GM21529 (cell line): ENCODE measurements around the gene FBXL7.

Source experiments
- ATAC-seq: cut with Tn5 transposase; IDR thresholded peaks from one replicate; pipeline ENCODE4 v1.9.1; 2021; ENCODE audit not compliant: unreplicated experiment

Gene FBXL7

DNA sequence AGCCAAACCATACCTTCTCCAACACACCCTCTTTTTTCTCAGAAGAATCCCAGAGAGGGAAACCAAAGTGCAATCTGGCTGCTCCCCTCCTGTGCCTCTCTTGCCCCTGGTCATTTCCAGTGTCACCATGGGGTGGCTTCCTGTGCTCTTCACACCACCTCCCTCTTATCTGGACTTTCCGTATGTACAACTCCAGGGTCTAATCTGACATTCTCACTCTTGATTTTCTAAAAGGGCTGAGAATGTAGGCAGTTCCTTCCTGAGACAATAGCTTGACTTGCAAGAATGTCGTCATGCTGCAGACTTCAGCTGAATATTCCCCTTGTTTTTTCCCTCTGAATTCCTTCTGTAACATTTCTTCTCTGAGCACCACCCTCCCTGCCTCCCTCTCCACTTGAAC, 110.2 kb downstream of the FBXL7 start:
- ATAC-seq: no peak

DNA sequence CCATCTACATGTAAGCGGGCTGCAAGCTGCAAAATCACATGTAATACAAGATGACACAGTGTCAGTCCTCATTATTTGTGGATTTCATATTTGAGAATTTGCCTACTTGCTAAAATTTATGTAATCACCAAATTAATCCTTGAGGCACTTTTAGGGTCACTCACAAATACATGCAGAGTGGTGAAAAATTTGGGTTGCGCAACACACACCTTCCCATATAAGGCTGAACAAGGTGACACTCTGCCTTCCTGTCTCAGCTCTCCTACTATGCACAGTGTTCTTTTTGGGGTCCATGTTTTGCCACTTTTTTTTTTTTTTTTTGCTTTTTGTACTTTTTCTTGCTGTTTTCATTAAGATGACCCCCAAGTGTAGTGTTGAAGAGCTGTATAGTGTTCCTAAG, 111.0 kb downstream of the FBXL7 start:
- ATAC-seq: no peak

DNA sequence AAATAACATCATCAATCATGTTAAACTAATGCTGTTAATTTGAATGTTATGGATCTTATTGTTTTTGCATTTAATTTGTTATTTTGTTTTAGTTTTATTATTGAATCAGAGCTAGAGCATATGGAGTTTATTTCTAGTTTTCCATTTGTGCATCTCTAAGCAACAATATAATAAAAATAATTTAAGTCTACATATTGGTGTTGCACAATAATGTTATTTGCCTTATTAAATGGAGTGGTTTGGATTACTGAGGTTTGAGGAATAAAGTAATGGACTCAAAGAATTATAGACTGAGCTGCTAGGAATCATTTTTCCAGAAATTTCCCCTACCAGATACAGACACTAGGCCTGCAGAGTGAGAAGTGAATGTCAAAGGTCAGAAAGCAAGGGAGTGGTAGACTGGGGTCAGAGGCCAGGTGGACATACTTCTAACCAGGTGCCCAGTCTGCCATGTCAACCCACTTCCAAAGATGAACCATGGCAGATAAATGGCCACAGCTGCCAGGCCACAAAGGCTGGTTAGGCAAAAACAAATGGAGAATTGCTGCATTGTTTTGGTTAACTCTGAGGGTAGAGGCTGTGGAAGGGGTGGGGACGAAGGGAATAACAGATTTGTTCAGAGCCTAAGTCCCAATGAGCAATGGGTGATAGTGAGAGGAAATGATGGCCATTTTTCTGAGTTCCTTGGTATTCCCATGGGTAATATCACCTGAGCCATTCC, 113.1 kb downstream of the FBXL7 start:
- no peak for ATAC-seq

DNA sequence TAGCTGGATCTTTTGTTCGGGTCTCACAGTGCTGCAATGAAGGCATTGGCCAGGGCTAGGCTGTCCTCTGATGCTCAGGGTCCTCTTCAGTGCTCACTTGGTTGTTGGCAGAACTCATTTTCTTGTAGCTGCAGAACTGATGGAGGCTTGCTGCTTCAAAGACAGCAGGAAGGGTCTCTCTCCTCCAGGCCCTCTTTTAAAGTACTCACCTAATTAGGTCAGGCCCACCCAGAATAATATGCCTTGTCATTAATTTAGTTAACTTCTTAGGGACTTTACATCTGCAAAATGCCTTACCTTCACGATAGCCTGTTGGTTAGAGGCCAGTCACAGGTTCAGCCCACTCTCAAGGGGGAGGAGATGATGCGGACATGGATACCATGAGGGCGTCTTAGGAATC, 114.7 kb downstream of the FBXL7 start:
- ATAC-seq: no peak

DNA sequence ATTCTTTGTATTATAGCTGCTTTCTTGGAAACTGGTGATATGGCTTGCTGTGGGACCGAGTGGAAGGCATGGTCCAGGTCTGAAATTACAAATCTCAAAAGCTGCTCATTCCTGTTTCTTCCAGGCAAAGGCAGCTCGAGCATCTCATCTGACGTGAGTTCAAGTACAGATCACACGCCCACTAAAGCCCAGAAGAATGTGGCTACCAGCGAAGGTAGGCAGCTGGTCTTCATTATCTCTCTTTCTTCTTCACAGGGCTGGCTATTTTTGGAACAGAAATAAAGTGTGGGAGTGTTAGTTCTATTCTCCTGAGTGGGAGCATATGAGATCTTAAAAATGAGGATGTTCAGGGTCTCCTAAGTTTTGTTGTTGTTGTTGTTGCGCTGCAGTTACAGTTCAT, 115.9 kb downstream of the FBXL7 start:
- ATAC-seq: no peak

DNA sequence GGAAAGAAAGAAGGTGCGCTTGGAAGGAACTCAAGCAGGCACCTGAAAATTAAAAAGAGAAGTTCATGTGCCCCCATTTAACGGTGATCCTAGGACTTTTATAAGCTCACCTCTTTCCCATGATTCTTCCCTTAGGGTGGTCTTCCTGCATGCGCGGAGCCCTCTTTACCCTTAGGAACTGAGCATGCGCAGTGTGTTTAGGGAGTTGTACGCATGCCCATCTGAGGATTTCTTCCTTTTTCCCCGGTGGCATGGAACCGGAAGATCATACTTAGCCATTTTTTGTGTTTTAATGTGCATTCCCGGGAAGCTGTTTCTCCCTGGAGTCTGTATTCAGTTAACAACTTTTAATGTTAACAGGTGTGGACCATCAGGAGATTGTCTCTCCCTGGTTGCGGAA, 119.0 kb downstream of the FBXL7 start:
- ATAC-seq: no peak

DNA sequence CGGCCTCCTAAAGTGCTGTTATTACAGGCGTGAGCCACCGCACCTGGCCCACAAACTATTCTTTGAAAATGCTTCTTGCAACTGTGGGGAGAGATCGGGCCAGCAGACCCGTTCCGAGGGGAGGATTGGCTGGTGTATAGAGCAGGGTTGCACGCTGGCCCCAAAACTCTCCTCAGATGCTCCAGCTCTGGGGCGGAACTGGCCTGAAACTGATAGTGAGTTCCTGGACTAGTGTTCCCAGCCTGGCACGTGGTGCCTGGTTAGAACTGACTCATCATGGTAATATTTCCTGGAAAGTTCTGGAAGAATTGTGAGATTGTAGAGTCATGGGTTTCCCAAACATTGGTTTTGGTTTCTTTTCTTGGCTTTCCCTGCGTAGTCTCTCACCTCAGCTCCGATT, 120.5 kb downstream of the FBXL7 start:
- ATAC-seq: no peak

DNA sequence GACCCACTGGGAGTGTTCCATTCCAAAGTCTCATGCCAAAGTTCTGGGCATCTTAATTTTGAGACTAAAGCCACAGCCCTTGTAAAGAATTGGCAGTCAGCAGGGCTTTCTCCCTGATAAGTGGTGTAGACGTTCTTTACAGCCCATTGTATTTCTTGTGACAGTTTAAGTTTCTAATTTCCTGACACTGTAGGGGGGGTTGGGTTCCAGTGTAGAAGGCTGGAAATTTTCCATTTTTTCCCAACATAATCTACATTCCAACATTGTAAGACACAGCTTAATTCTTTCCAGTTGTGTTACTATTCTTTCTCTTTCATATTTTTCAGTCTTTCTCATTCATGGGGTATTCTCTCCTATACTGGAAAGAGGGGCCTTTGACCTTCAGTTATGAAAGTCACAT, 121.1 kb downstream of the FBXL7 start:
- no peak for ATAC-seq

DNA sequence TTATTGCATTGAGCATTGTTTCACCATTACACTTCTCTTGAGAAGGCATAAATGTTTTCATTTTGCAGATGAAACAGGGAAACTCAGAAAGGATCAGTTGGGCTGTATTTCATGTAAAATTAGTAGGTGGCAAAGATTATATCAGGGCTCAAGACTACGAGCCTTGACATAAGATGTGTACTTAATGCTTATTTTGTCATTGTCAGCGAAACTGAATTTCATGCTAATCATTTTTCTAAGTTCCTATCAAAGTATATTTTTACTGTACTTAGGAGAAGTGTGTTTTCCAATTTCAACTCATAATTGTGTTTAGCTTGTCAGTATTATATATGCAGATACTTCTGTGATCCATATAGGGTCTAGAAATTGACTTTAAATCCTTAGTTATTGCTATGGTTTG, 123.8 kb downstream of the FBXL7 start:
- no peak for ATAC-seq

DNA sequence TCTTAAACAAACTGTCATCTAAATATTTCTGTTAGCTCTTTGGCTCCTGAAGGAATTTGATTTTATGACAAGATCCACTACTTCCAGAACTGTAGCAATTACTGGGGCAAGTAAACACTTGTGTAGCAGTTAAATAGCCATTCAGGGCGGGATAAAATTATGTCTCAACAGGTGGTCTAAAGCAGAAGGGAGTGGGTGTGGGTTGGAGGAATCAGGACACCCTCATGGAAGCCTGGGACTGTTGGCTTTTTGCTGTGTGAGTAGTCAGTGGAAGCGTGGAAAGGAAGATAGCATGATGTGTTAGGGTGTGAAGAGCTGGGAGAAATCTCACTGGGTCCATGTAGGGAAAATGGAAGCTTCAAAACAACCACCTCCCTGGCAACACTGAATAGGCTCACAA, 127.1 kb downstream of the FBXL7 start:
- no peak for ATAC-seq

DNA sequence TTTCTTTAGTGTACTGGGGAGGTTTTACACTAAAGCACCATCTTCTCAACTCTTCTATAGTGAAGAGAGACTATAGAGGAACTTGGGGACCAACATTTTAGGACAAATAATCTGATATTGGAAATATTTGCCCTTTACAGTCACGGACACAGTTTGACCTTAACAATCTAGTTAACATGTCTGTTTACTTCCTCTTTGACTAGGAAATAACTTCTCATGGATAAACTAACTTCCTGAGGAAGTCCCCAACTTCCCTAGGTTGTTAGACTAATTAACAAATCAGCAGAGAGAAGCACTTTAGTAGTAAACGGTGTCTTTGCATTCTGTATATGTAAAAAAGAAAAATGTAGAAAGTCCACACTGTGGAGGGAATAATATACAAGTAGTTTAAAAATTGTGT, 127.7 kb downstream of the FBXL7 start:
- no peak for ATAC-seq

DNA sequence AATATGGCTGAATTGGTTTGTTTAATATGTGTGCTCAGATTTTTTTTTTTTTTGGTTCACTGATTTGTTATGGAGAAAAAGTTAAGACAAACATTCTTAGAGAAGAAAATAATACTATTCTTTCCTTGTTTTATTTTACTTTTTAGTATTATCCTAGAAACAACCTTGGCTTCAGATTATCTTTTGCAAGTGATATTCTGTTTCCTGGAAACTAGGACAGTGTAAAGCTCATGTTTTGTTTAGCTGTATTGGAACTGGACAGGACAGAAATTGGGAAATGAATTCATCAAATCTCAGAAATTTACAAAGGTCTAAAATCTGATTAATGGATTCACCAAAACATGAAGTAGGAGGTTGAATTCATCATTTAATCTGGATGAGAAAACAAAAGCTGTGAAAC, 130.5 kb downstream of the FBXL7 start:
- no peak for ATAC-seq

DNA sequence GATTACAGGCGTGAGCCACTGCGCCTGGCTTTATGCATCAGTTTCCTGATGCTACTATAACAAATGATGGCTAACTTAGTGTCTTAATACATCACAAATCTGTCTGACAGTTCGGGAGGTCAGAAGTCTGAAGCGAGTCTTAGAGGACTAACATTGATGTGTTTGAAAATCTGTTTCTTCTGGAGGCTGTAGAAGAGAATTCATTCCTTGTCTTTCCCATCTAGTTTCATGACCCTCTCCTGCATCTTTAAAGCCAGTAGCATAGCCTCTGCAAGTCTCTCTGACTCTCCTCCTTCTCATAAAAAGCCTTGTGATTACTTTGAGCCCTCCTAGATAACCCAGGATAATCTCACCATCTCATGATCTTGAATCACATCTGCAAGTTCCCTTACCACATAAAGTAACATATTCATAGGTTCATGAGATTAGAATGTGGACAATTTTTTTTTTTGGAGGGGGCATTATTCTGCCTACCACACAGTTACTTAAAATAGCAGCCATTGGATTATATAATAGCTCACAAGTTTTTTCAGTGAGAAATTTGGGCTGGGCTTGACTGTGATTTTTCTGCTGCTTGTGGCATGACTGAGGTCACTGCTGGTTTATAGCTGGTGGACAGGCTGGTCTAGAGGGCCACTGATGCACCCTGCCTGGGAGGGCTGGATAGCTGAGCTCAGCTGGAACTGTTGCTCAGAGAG, 134.8 kb downstream of the FBXL7 start:
- ATAC-seq: no peak

DNA sequence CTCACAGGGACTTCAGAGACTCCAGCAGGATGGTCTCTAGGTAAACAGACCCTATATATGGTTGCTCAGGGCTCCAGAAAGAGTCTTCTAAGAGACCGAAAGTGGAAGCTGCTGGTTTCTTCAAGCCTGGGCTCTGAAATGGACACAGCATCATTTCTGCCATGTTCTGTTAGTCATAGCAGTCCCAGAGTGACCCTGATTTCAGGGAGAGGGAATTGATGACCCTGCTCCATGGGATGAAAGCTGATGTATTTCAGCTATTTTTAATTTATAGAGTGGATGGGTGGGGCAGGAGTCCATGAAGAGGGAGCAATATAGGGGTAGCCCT, 135.3 kb downstream of the FBXL7 start:
- ATAC-seq: no peak

DNA sequence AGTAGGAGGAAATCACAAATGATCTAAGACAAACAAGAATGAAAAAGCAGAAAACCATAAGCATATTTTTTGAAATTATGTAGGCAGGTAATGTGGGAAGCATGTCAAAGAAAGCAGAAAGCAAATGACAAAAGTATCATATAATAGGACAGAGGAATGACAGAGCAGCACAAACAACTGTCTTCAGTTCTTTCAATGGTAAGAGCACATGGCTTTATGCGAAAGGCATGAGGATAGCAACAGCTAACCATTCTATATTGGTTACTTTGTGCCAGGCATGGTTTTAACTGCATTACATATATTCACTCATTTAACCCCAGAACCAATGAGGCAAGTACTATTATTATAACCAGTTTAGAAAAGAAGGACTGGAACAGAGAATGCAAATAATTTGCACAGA, 137.4 kb downstream of the FBXL7 start:
- ATAC-seq: no peak

DNA sequence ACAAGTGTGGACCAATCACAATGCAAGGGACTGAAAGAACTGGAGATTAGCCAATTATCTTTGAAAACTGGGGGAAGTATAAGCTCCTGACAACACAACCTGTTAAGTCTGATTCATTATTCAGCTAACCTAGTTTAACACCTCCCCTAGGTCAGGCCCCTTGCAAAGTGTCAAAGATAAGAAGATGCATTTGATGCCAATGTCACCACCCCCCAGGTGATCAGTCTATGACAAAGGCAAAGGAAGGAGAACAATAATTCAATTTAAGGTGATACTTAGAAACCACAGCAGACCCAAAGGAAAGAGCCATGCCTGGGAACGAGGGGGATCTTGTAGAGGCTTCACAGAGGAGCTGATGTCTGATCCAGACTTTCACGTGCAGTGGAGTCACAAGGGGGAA, 137.9 kb downstream of the FBXL7 start:
- no peak for ATAC-seq

DNA sequence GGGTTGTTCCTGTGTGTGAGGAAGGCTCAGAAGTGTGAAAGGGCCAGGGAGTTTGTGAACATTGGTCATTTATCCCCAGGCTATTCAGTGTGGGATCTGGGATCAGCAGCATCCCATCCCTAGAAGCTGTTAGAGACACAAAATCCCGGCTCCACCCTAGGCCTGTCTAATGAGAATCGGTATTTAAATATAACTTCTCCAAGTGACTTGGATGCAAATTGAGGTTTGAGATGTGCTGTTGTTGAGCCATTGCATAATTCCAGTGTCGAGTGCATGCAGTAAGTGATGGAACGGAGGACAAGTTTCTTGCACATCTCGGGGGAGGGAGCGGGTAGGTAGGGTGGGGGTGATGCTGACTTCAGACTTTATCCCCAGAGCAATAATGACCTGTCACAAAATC, 138.3 kb downstream of the FBXL7 start:
- no peak for ATAC-seq

DNA sequence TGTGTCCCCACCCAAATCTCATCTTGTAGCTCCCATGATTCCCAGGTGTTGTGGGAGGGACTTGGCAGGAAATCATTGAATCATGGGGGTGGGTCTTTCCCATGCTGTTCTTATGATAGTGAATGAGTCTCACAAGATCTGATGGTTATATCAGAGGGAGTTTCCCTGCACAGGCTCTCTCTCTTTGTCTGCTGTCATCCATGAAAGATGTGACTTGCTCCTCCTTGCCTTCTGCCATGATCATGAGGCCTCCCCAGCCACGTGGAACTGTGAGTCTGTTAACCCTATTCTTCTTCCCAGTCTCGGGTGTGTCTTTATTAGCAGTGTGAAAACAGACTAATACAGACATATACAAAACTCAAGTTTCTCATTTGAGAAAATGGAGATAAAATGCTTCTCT, 139.3 kb downstream of the FBXL7 start:
- no peak for ATAC-seq

DNA sequence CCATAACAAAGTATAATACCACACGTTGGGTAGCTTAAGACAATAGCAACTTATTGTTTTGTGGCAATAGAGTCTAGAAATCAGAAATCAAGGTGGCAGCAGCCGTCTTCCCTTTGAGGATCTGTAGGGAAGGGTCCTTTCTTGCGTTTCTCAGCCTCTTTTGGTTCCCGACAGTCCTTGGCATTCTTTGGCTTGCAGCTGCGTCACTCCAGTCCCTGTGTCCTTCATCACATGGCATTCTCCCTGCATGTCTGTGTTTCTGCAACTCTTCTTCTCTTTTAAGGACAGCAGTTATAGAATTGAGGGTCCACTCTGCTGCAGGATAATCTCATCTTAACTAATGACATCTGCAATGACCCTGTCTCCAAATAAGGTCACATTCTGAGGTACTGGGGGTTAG, 140.1 kb downstream of the FBXL7 start:
- no peak for ATAC-seq

DNA sequence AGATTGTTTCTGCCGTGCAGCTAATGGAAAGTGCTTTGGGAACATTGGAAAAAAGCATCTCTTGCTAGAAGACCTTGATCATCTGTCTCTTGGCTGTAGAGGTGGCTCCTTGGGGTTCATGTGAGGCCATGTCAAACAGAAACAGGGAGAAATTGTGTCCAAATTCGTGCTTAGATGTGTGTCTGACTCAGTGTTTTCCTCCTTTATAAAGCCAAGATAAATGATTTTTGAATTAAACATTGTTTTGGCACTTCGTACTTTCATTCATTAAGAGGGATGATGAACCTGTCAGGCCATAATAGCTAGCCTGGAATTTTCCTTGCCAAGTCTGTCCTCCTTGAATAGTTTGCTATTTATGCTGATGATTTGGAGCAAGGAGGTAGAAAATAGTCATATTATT, 143.8 kb downstream of the FBXL7 start:
- ATAC-seq: no peak

DNA sequence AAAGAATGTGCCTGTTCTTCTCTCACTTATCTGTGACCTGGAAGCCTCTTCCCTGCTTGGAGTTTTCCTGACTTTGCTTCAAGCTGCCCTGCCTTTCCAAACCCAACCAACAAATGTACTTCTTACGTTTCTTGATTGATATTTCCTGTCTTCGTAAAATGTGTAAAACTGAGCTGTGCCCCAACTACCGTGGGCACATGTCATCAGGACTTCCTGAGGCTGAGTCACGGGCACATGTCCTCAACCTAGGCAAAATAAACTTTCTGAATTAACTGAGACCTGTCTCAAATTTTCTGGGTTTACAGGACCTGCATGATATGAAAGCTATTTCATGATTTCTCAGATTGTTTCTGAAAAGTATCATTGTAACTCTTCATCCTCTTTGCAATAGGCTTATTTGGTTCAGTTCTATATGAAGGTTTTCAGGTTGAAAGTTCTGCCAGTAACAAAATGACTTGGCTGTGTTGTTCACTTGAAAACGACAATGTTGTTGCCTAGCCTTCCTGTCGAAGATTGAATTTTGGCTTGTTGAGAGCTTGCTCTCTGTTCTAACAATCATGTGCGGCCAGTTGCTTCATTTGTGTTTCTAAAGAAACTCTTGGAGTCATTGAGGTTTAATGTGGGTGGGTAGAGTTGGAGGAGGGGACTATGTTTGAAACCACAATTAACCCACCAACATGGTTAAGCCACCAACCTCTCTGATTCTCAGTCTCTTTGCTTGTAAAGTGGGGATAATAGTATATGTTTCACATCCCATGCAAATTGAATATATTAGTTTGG, 145.6 kb downstream of the FBXL7 start:
- no peak for ATAC-seq

DNA sequence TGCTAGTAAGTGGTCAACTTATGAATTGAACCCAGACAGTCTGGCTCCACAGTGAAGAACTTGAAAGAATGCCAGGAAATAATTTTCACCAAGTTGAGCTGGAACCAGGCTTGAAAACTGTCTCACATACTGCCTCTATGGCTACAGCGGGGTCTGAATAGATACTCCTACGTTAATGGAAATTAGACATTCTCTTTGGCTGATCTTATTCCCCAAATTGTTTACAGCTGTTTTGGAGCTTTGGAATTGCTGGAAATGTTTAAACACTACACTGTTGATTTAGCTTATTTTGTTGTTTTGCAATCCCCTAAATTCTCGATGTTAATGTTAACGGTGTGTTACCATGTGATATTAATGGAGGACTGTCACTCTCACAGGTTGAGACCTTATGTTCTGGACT, 146.4 kb downstream of the FBXL7 start:
- no peak for ATAC-seq
